HEK293 (cell line): Measurements from ENCODE around the gene UFC1.

Experiments
- CTCF ChIA-PET: fragments of 350-600 bp; formaldehyde crosslinking; extraction: SDS; loops from one replicate; lab custom pipeline; 2021; ENCODE audit warnings: antibody characterized with exemption; lab: Yijun Ruan, JAX
- POLR2A ChIA-PET: fragments of 300-600 bp; formaldehyde crosslinking; extraction: SDS; loops from one replicate; lab custom pipeline; 2020; ENCODE audit warnings: antibody characterized with exemption, inconsistent platforms; lab: Yijun Ruan, JAX
- H3K27ac ChIP-seq: fragments of 200-500 bp; sonication (Bioruptor generic); 2 replicates; pipeline ENCODE4 v1.5.1; 2014; ENCODE audit warnings: low read depth, low read length, control low read depth, inconsistent platforms; ENCODE audit errors: extremely low read depth
- H3K36me3 ChIP-seq, 2 experiments: fragments of 200-500 bp in 1 of 2; sonication (Bioruptor generic) in 1 of 2; 1 replicate in 1 of 2; 2 replicates in 1 of 2; pipeline ENCODE4 v1.5.1; 2014 to 2017; ENCODE audit warnings: inconsistent platforms in 2 of 2, low read length in 2 of 2; ENCODE audit not compliant: control insufficient read depth in 2 of 2, insufficient read depth in 1 of 2
- H3K4me1 ChIP-seq: fragments of 200-500 bp; sonication (Bioruptor generic); 2 replicates; pipeline ENCODE4 v1.5.1; 2014; ENCODE audit warnings: mild to moderate bottlenecking, low read length, inconsistent platforms; ENCODE audit not compliant: control insufficient read depth, insufficient read depth
- H3K4me3 ChIP-seq: 2 replicates; pipeline ENCODE4 v1.5.1; 2011; ENCODE audit warnings: low read depth, mild to moderate bottlenecking, control low read depth, low read length, moderate library complexity
- H3K9me3 ChIP-seq: fragments of 200-500 bp; sonication (Bioruptor generic); 2 replicates; pipeline ENCODE4 v1.5.1; 2014; ENCODE audit warnings: low read depth, low read length, inconsistent platforms; ENCODE audit not compliant: control insufficient read depth, insufficient read depth
- EGR2 ChIP-seq: fragments of 450-650 bp; formaldehyde crosslinking; IDR thresholded peaks from 2 replicates; pipeline ENCODE4 v1.5.1; 2016; ENCODE audit warnings: low read depth, missing biosample characterization, missing genetic modification characterization
- GLI2 ChIP-seq: fragments of 450-650 bp; formaldehyde crosslinking; IDR thresholded peaks from 2 replicates; pipeline ENCODE4; 2017; ENCODE audit warnings: missing biosample characterization, missing genetic modification characterization, low read depth, borderline replicate concordance
- GLIS1 ChIP-seq: fragments of 450-650 bp; formaldehyde crosslinking; IDR thresholded peaks from 2 replicates; pipeline ENCODE4 v1.5.1; 2016; ENCODE audit warnings: missing biosample characterization, missing genetic modification characterization
- GLIS2 ChIP-seq: fragments of 450-650 bp; formaldehyde crosslinking; IDR thresholded peaks from 2 replicates; pipeline ENCODE4 v1.5.1; 2016; ENCODE audit warnings: missing biosample characterization, missing genetic modification characterization
- OVOL3 ChIP-seq: fragments of 450-650 bp; formaldehyde crosslinking; IDR thresholded peaks from 2 replicates; pipeline ENCODE4 v1.5.1; 2016; ENCODE audit warnings: missing biosample characterization, missing genetic modification characterization
- SCRT1 ChIP-seq: fragments of 450-650 bp; formaldehyde crosslinking; IDR thresholded peaks from 2 replicates; pipeline ENCODE4 v1.5.1; 2016; ENCODE audit warnings: missing biosample characterization, missing genetic modification characterization, borderline replicate concordance
- SCRT2 ChIP-seq: fragments of 450-650 bp; formaldehyde crosslinking; IDR thresholded peaks from 2 replicates; pipeline ENCODE4 v1.5.1; 2016; ENCODE audit warnings: missing biosample characterization, missing genetic modification characterization
- ZFHX2 ChIP-seq: fragments of 450-650 bp; formaldehyde crosslinking; conservative IDR thresholded peaks from 2 replicates; pipeline ENCODE4 v1.5.1; 2016; ENCODE audit warnings: missing biosample characterization, missing genetic modification characterization
- ZIC2 ChIP-seq: fragments of 450-650 bp; formaldehyde crosslinking; IDR thresholded peaks from 2 replicates; pipeline ENCODE4 v1.5.1; 2016; ENCODE audit warnings: missing biosample characterization, missing genetic modification characterization
- ZNF324 ChIP-seq: fragments of 450-650 bp; formaldehyde crosslinking; IDR thresholded peaks from 2 replicates; pipeline ENCODE4 v1.5.1; 2016; ENCODE audit warnings: missing biosample characterization, missing genetic modification characterization
- ZNF335 ChIP-seq: fragments of 450-650 bp; formaldehyde crosslinking; conservative IDR thresholded peaks from 2 replicates; pipeline ENCODE4 v1.5.1; 2016; ENCODE audit warnings: missing biosample characterization, missing genetic modification characterization
- ZNF555 ChIP-seq: fragments of 450-650 bp; formaldehyde crosslinking; conservative IDR thresholded peaks from 2 replicates; pipeline ENCODE4 v1.5.1; 2017; ENCODE audit warnings: missing biosample characterization, mild to moderate bottlenecking, missing genetic modification characterization, inconsistent platforms
- ZNF624 ChIP-seq: fragments of 450-650 bp; formaldehyde crosslinking; IDR thresholded peaks from 2 replicates; pipeline ENCODE4 v1.5.1; 2017; ENCODE audit warnings: missing biosample characterization, missing genetic modification characterization
- ZNF701 ChIP-seq: fragments of 450-650 bp; formaldehyde crosslinking; IDR thresholded peaks from 2 replicates; pipeline ENCODE4 v1.5.1; 2016; ENCODE audit warnings: missing biosample characterization, missing genetic modification characterization
- ZNF843 ChIP-seq: fragments of 450-650 bp; formaldehyde crosslinking; IDR thresholded peaks from 2 replicates; pipeline ENCODE4 v1.5.1; 2016; ENCODE audit warnings: missing biosample characterization, missing genetic modification characterization
- ZSCAN30 ChIP-seq: fragments of 450-650 bp; IDR thresholded peaks from 2 replicates; pipeline ENCODE4 v1.5.1; 2018; ENCODE audit warnings: missing biosample characterization, mild to moderate bottlenecking, missing genetic modification characterization, moderate library complexity
- ZXDB ChIP-seq: fragments of 450-650 bp; formaldehyde crosslinking; IDR thresholded peaks from 2 replicates; pipeline ENCODE4 v1.5.1; 2016; ENCODE audit warnings: missing biosample characterization, missing genetic modification characterization
- TF ChIP-seq, protein P1 (sequence below): fragments of 450-650 bp; formaldehyde crosslinking; conservative IDR thresholded peaks from 2 replicates; pipeline ENCODE4 v1.5.1; 2016; ENCODE audit warnings: low read depth, missing biosample characterization, missing genetic modification characterization
- TF ChIP-seq, protein P2 (sequence below): fragments of 450-650 bp; formaldehyde crosslinking; IDR thresholded peaks from 2 replicates; pipeline ENCODE4 v1.5.1; 2017; ENCODE audit warnings: missing biosample characterization, missing genetic modification characterization
- TF ChIP-seq, protein P3 (sequence below): fragments of 450-650 bp; formaldehyde crosslinking; conservative IDR thresholded peaks from 2 replicates; pipeline ENCODE4 v1.5.1; 2016; ENCODE audit warnings: low read depth, missing biosample characterization, missing genetic modification characterization

Gene UFC1

DNA sequence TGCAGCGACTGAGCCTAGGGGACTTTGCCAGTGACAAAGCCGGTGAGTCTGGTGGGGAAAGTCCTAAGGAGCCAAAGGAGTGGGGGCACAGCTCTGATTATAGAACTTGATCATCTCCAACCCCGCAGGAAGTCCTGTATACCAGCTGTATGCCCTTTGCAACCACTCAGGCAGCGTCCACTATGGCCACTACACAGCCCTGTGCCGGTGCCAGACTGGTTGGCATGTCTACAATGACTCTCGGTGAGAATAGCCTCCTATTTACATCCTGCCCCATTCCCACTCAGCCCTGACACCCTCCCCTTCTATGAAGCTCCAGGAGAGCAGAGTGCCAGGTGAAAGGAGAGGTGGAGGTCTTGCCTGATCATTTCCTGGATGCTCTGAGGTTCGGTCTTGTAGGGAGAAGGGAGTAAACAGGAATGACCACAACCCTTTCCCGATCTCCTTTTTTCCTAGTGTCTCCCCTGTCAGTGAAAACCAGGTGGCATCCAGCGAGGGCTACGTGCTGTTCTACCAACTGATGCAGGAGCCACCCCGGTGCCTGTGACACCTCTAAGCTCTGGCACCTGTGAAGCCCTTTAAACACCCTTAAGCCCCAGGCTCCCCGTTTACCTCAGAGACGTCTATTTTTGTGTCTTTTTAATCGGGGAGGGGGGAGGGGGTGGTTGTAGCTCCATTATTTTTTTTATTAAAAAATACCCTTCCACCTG is 11.3 kb downstream of the UFC1 start:
- Histone ChIP-seq H3K4me3 (peak overlapping the region; percentile 41; the same call in 1 of the 2 replicates), H3K4me1 (peaks cover 6% of the 10 kb centered on the region; the same call in 1 of the 2 replicates), H3K9me3 (no peaks in the 10 kb centered on the region), H3K27ac (no peak overlapping the region), H3K36me3 (peaks cover 0 to 70% of the 10 kb centered on the region in 2 experiments; a peak in 1 of 3 replicates)
- TF ChIP-seq GLIS2 (no peak), EGR2 (tag by site-specific recombination) (no peak), ZXDB (tag by site-specific recombination) (no peak), GLIS1 (tag by site-specific recombination) (0 out of 2 replicates have a peak, but pooled peaks have one; percentile 6), ZNF701 (no peak), ZNF555 (tag by site-specific recombination) (no peak), GLI2 (tag by site-specific recombination) (no peak)
- TF ChIP-seq, protein P1, sequence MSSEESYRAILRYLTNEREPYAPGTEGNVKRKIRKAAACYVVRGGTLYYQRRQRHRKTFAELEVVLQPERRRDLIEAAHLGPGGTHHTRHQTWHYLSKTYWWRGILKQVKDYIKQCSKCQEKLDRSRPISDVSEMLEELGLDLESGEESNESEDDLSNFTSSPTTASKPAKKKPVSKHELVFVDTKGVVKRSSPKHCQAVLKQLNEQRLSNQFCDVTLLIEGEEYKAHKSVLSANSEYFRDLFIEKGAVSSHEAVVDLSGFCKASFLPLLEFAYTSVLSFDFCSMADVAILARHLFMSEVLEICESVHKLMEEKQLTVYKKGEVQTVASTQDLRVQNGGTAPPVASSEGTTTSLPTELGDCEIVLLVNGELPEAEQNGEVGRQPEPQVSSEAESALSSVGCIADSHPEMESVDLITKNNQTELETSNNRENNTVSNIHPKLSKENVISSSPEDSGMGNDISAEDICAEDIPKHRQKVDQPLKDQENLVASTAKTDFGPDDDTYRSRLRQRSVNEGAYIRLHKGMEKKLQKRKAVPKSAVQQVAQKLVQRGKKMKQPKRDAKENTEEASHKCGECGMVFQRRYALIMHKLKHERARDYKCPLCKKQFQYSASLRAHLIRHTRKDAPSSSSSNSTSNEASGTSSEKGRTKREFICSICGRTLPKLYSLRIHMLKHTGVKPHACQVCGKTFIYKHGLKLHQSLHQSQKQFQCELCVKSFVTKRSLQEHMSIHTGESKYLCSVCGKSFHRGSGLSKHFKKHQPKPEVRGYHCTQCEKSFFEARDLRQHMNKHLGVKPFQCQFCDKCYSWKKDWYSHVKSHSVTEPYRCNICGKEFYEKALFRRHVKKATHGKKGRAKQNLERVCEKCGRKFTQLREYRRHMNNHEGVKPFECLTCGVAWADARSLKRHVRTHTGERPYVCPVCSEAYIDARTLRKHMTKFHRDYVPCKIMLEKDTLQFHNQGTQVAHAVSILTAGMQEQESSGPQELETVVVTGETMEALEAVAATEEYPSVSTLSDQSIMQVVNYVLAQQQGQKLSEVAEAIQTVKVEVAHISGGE (tag by site-specific recombination): no peak
- ChIA-PET CTCF (interaction anchor here (0.5 to 3.9 kb wide), 22 partner anchors 10 to 1133 kb away, joined by 3 to 23 read pairs (median 4); partner anchors contain the start of genes ADAMTS4, B4GALT3, DEDD and KLHDC9), POLR2A (interaction anchor here (0.6 to 4.8 kb wide), 9 partner anchors 11 to 217 kb away, joined by 3 to 53 read pairs (median 6); partner anchors contain the start of genes B4GALT3, DEDD, F11R and TOMM40L)

DNA sequence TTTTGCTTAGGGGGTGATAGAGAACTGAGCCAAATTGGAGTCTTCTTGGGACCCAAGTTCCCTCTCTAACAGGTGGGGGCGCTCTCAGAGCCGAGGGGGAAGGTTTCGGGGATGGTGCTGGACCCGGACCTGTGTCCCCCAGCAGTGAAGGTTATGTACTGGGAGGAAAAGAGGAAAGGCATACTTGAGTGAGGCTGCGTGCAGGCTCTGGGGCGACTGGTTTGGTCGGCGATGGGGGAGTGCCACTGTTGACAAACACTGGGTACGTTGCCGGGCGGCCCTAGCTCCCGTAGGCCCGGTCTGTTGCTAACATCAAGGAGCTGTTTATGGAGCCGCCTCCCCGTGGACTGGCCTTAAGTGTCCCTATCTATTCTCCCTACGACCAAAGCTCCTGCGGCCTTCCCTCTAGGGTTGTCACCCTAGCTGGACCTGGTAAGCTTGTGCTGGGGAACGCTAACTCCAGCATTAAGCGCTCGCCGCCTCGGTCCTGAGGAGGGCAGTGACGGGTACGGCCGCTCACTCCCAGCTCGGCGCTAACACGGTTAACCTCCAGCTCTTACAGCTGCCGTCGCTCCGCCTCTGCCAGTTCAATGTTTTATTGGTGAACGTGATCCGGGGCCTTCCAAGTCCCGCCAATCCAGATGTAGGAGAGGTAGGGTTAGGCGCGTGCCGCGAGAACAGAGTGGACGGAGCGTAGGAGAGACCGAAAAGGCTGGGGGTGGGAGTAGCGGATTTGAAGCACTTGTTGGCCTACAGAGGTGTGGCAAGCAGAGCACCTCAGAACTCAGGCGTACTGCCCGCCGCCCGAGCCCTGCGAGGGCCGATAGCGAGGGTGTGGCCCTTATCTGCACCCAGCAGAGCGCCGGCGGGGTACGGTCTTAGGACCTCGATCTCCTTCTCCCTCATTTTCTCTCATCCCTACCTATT is 12.2 kb downstream of the UFC1 start, which contains the start of gene PPOX:
TSS of gene PPOX (plus strand) at position 685 of the 927 bp plus-strand sequence. CDS start 422 bp downstream, outside the sequence.
- ChIA-PET POLR2A (interaction anchor here (0.5 to 4.8 kb wide), 14 partner anchors 8 to 216 kb away, joined by 3 to 53 read pairs (median 6); partner anchors contain the start of genes B4GALT3, DEDD, F11R and NDUFS2), CTCF (interaction anchor here (0.6 to 3.9 kb wide), 21 partner anchors 9 to 1134 kb away, joined by 3 to 23 read pairs (median 4); partner anchors contain the start of genes B4GALT3, DEDD, KLHDC9 and NDUFS2)
- peaks cover 3% of the 10 kb centered on the region; the same call in 1 of the 2 replicates for H3K4me1 ChIP-seq
- peaks cover 3 to 73% of the 10 kb centered on the region in 2 experiments; a peak in 1 of 3 replicates for H3K36me3 ChIP-seq
- H3K9me3 ChIP-seq: no peaks in the 10 kb centered on the region
- H3K27ac ChIP-seq: peak within 1 kb of the TSS; percentile 39; the same call in 1 of the 2 replicates
- H3K4me3 ChIP-seq: peak within 1 kb of the TSS; percentile 58
- TF ChIP-seq SCRT1 (peak; percentile 90), ZNF324 (tag by site-specific recombination) (no peak), EGR2 (tag by site-specific recombination) (peak; percentile 87), SCRT2 (tag by site-specific recombination) (peak; percentile 99), GLIS1 (tag by site-specific recombination) (0 out of 2 replicates have a peak, but pooled peaks have one; percentile 8), ZFHX2 (tag by site-specific recombination) (peak; percentile 86), ZNF624 (tag by site-specific recombination) (no peak), OVOL3 (tag by site-specific recombination) (no peak; the same call in 1 of the 2 replicates), ZNF843 (tag by site-specific recombination) (no peak; the same call in 1 of the 2 replicates), ZIC2 (tag by site-specific recombination) (no peak), ZNF335 (peak; percentile 94), ZSCAN30 (tag by site-specific recombination) (peak; percentile 77)
- TF ChIP-seq, protein P2, sequence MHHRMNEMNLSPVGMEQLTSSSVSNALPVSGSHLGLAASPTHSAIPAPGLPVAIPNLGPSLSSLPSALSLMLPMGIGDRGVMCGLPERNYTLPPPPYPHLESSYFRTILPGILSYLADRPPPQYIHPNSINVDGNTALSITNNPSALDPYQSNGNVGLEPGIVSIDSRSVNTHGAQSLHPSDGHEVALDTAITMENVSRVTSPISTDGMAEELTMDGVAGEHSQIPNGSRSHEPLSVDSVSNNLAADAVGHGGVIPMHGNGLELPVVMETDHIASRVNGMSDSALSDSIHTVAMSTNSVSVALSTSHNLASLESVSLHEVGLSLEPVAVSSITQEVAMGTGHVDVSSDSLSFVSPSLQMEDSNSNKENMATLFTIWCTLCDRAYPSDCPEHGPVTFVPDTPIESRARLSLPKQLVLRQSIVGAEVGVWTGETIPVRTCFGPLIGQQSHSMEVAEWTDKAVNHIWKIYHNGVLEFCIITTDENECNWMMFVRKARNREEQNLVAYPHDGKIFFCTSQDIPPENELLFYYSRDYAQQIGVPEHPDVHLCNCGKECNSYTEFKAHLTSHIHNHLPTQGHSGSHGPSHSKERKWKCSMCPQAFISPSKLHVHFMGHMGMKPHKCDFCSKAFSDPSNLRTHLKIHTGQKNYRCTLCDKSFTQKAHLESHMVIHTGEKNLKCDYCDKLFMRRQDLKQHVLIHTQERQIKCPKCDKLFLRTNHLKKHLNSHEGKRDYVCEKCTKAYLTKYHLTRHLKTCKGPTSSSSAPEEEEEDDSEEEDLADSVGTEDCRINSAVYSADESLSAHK (tag by site-specific recombination): 0 out of 2 replicates have a peak, but pooled peaks have one; percentile 4
- TF ChIP-seq, protein P3, sequence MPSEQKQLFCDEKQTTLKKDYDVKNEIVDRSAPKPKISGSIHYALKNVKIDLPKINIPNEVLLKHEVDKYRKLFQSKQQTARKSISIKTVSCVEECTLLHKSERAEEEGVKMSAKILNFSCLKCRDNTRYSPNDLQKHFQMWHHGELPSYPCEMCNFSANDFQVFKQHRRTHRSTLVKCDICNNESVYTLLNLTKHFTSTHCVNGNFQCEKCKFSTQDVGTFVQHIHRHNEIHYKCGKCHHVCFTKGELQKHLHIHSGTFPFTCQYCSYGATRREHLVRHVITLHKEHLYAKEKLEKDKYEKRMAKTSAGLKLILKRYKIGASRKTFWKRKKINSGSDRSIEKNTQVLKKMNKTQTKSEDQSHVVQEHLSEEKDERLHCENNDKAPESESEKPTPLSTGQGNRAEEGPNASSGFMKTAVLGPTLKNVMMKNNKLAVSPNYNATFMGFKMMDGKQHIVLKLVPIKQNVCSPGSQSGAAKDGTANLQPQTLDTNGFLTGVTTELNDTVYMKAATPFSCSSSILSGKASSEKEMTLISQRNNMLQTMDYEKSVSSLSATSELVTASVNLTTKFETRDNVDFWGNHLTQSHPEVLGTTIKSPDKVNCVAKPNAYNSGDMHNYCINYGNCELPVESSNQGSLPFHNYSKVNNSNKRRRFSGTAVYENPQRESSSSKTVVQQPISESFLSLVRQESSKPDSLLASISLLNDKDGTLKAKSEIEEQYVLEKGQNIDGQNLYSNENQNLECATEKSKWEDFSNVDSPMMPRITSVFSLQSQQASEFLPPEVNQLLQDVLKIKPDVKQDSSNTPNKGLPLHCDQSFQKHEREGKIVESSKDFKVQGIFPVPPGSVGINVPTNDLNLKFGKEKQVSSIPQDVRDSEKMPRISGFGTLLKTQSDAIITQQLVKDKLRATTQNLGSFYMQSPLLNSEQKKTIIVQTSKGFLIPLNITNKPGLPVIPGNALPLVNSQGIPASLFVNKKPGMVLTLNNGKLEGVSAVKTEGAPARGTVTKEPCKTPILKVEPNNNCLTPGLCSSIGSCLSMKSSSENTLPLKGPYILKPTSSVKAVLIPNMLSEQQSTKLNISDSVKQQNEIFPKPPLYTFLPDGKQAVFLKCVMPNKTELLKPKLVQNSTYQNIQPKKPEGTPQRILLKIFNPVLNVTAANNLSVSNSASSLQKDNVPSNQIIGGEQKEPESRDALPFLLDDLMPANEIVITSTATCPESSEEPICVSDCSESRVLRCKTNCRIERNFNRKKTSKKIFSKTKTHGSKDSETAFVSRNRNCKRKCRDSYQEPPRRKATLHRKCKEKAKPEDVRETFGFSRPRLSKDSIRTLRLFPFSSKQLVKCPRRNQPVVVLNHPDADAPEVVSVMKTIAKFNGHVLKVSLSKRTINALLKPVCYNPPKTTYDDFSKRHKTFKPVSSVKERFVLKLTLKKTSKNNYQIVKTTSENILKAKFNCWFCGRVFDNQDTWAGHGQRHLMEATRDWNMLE (tag by site-specific recombination): no peak
